Ascending aorta (tissue), 2 donors: ENCODE measurements around the gene ZFY. TPM values are rescaled to one million over a fixed set of nuclear protein-coding genes. Genes with fewer than 3 reads are reported as not detected.

Experiments used
- DNase-seq, 2 donors: peaks; one replicate each; pipeline ENCODE4 v3.0.0-alpha.2; 2019; ENCODE audit warnings: low spot score in 2 of 2
- H3K27ac ChIP-seq, 2 donors: fragments of 200-600 bp; sonication (generic); one replicate each; pipeline ENCODE4 v1.5.1; 2016 to 2017; ENCODE audit warnings: mild to moderate bottlenecking in 1 of 2
- H3K27me3 ChIP-seq: fragments of 200-600 bp; sonication (generic); one replicate; pipeline ENCODE4 v1.5.1; 2017
- H3K36me3 ChIP-seq, 2 donors: fragments of 200-600 bp; sonication (generic); one replicate each; pipeline ENCODE4 v1.5.1; 2016
- H3K4me1 ChIP-seq, 2 donors: fragments of 200-600 bp; sonication (generic); one replicate each; pipeline ENCODE4 v1.5.1; 2016 to 2017; ENCODE audit warnings: mild to moderate bottlenecking in 1 of 2
- H3K4me3 ChIP-seq, 2 donors: fragments of 200-600 bp; sonication (generic); one replicate each; pipeline ENCODE4 v1.5.1; 2016 to 2017; ENCODE audit warnings: mild to moderate bottlenecking in 1 of 2
- H3K9me3 ChIP-seq, 2 donors: fragments of 200-600 bp; sonication (generic); one replicate each; pipeline ENCODE4 v1.5.1; 2016
- intact Hi-C: fragments of 100-400 bp; cut with DNase I; formaldehyde crosslinking; loops from one replicate; pipeline ENCODE4 v1.15.1; 2023
- total RNA-seq: library from RNA; depleted of rRNA; stranded (reverse); fragments of >200 nt; gene quantifications from one replicate; pipeline ENCODE4 v1.1.0, GENCODE V29; 2016
- TF ChIP-seq, protein P1 (sequence below), 3 experiments: fragments of 200-600 bp in 2 of 3; fragments of 450-650 bp in 1 of 3; sonication (generic) in 2 of 3; IDR thresholded peaks; one replicate each; pipeline ENCODE4 v1.5.1; 2016 to 2019; ENCODE audit warnings: antibody characterized with exemption in 3 of 3, mild to moderate bottlenecking in 1 of 3, moderate library complexity in 1 of 3

Gene ZFY
- total RNA-seq, result not detected

DNA sequence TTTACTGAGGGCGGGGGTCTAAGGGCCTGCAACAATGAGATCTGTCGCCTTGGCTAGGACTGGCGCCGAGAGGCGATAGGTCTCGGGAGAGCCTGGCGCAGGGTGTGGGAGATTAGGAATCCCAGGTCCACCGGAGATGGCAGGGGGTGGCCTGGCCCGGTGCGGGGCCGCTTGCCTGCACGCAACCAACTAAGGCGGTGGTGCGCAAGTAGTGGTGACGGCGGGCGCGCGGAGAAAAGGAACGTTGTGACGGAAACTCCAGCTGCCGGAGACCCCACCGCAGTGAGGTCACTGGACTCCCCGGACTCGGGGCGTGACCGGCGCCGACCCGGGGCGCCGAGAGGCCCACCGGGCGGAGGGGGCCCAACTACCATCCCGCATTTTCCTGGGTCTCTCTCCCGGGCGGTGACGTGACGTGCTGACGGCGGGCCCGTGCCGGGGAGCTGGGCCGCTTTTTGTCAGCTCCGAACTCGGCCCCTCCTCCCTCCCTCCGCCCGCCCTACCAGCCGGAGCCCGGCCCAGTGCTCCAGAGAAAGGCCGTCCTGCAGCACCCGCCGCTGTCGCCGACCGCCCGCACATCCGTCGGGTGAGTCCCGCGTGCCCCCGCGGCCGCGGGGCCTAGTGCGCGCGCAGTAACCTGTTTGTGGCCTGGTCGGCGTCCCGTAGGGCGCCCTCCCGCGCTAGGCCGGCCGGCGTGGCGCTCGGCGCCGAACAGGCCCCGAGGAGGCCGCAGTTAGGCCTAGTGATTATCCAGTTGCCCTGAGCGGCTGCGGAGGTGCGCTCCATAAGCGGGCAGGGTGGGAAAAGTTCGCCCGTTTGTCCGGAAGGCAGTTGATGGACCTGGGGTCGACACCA is at the start of gene ZFY:
Gene ZFY (plus strand): TSS at position 521 of the 855 bp plus-strand sequence. CDS start 18,556 bp downstream, outside the sequence.
- Histone ChIP-seq H3K27ac (no peak within 1 kb of the TSS), H3K4me3 (no peak within 1 kb of the TSS), H3K4me1 (no peaks in the 10 kb centered on the region), H3K36me3 (no peaks in the 10 kb centered on the region), H3K9me3 (no peaks in the 10 kb centered on the region), H3K27me3 (no peaks in the 10 kb centered on the region)
- intact Hi-C loops, result no loop called here
- no peak for DNase-seq
- TF ChIP-seq, protein P1, sequence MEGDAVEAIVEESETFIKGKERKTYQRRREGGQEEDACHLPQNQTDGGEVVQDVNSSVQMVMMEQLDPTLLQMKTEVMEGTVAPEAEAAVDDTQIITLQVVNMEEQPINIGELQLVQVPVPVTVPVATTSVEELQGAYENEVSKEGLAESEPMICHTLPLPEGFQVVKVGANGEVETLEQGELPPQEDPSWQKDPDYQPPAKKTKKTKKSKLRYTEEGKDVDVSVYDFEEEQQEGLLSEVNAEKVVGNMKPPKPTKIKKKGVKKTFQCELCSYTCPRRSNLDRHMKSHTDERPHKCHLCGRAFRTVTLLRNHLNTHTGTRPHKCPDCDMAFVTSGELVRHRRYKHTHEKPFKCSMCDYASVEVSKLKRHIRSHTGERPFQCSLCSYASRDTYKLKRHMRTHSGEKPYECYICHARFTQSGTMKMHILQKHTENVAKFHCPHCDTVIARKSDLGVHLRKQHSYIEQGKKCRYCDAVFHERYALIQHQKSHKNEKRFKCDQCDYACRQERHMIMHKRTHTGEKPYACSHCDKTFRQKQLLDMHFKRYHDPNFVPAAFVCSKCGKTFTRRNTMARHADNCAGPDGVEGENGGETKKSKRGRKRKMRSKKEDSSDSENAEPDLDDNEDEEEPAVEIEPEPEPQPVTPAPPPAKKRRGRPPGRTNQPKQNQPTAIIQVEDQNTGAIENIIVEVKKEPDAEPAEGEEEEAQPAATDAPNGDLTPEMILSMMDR (IDR thresholded peaks at IDR 0.05), result no peak

DNA sequence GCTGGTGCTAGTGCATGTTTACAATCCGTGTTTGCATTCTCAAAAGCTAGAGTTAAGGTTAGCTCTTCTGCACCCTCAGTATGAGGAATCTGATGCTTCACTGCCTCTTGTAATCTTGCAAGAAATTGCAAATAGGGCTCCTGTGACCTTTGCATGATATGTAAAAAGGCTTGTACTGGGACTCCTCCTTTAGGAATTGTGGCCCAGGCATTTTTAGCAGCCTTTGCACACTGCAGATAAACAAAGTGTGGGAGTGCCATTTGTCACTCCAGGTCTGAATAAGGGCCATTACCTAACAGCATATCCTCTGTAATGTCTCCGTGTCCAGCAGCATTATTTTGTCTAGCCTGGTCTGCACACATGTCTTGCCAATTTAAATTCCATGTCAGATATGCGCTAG is 49.3 kb upstream of the ZFY start:
- H3K36me3 ChIP-seq, result no peaks in the 10 kb centered on the region
- H3K9me3 ChIP-seq, result no peaks in the 10 kb centered on the region
- no peak overlapping the region for H3K4me3 ChIP-seq
- no peaks in the 10 kb centered on the region for H3K4me1 ChIP-seq
- DNase-seq, result no peak
- no peak overlapping the region for H3K27ac ChIP-seq
- TF ChIP-seq, protein P1 (IDR thresholded peaks at IDR 0.05), result no peak
- no peaks in the 10 kb centered on the region for H3K27me3 ChIP-seq
- intact Hi-C loops, result no loop called here

GRCh38 chrY:2887386-2887785 is 47.8 kb upstream of the ZFY start:
- DNase-seq, result no peak
- intact Hi-C loops, result no loop called here
- Histone ChIP-seq H3K4me1 (no peaks in the 10 kb centered on the region), H3K36me3 (no peaks in the 10 kb centered on the region), H3K4me3 (no peak overlapping the region), H3K27me3 (no peaks in the 10 kb centered on the region), H3K27ac (no peak overlapping the region), H3K9me3 (no peaks in the 10 kb centered on the region)
- TF ChIP-seq, protein P1 (IDR thresholded peaks at IDR 0.05), result no peak

- no peaks in the 10 kb centered on the region for H3K4me1 ChIP-seq
- no peaks in the 10 kb centered on the region for H3K36me3 ChIP-seq
- no peak for DNase-seq
- intact Hi-C loops, result no loop called here
- no peak overlapping the region for H3K27ac ChIP-seq
- H3K27me3 ChIP-seq, result no peaks in the 10 kb centered on the region
- no peak overlapping the region for H3K4me3 ChIP-seq
- TF ChIP-seq, protein P1 (IDR thresholded peaks at IDR 0.05), result no peak
- H3K9me3 ChIP-seq, result no peaks in the 10 kb centered on the region
Measured at GRCh38 chrY:2887955-2888354, 47.2 kb upstream of the ZFY start.

DNA sequence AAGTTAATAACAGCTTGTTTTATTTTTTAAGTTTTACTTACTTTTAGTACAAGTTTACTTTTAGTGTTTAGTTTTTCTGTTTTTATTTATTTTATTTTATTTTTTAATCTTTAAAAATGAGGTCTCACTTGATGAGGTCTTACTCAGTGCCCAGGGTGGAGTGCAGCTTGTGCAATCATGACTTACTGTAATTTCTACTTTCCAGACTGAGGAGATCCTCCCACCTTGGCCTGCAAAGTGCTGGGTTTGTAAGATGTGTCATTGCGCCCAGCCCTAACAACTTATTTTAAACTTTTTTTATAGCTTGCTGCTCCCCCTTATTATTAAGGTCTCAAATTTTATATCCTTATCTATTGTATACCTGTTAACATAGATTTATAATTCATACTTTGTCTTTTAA is 41.7 kb upstream of the ZFY start:
- Histone ChIP-seq H3K27me3 (no peaks in the 10 kb centered on the region), H3K36me3 (no peaks in the 10 kb centered on the region), H3K4me3 (no peak overlapping the region), H3K27ac (no peak overlapping the region), H3K9me3 (no peaks in the 10 kb centered on the region), H3K4me1 (no peaks in the 10 kb centered on the region)
- TF ChIP-seq, protein P1 (IDR thresholded peaks at IDR 0.05), result no peak
- no peak for DNase-seq
- intact Hi-C loops, result no loop called here
